WTC11 (cell line): ENCODE data around the gene ZNRF2. TPM values are rescaled to one million over a fixed set of nuclear protein-coding genes. Genes with fewer than 3 reads are reported as not detected.

ENCODE experiments used
- ATAC-seq: fragments of 200-7000 bp; cut with Tn5 transposase; 2 replicates; pipeline ENCODE4 v1.10.0; 2021; ENCODE audit warnings: mild to moderate bottlenecking, moderate library complexity
- CTCF ChIA-PET: fragments of 300-600 bp; sonication (Branson Sonifier 250); formaldehyde crosslinking; loops from one replicate; lab custom pipeline; 2021; ENCODE audit warnings: antibody characterized with exemption; lab: Charles Lee
- POLR2A ChIA-PET: fragments of 350-600 bp; sonication (Branson Sonifier 250); formaldehyde crosslinking; loops from one replicate; lab custom pipeline; 2021; ENCODE audit warnings: antibody characterized with exemption; lab: Charles Lee
- DNase-seq: peaks from one replicate; pipeline ENCODE4 v3.0.0; 2021; ENCODE audit warnings: low spot score
- H3K27ac Mint-ChIP-seq: 2 replicates; pipeline ENCODE4 v1.8.0; 2021; ENCODE audit warnings: mixed read lengths
- H3K27me3 Mint-ChIP-seq: 2 replicates; pipeline ENCODE4 v1.8.0; 2021; ENCODE audit warnings: low read depth, mild to moderate bottlenecking, moderate library complexity, mixed read lengths
- H3K36me3 Mint-ChIP-seq: 2 replicates; pipeline ENCODE4 v1.8.0; 2021; ENCODE audit warnings: mixed read lengths
- H3K4me1 Mint-ChIP-seq: 2 replicates; pipeline ENCODE4 v1.8.0; 2022; ENCODE audit warnings: mixed read lengths
- H3K4me3 Mint-ChIP-seq: 2 replicates; pipeline ENCODE4 v1.8.0; 2021; ENCODE audit warnings: mild to moderate bottlenecking, moderate library complexity, mixed read lengths
- H3K9me3 Mint-ChIP-seq: 2 replicates; pipeline ENCODE4 v1.8.0; 2021; ENCODE audit warnings: mixed read lengths
- ATF1 ChIP-seq: sonication (generic); formaldehyde crosslinking; IDR thresholded peaks from 2 replicates; pipeline ENCODE4 v1.8.1; 2023; ENCODE audit warnings: mild to moderate bottlenecking, moderate library complexity, missing genetic modification reagents
- CBFB ChIP-seq: sonication (generic); formaldehyde crosslinking; IDR thresholded peaks from 2 replicates; pipeline ENCODE4 v1.8.1; 2022; ENCODE audit warnings: mild to moderate bottlenecking, low read depth, missing genetic modification reagents
- ELF4 ChIP-seq: sonication (generic); formaldehyde crosslinking; IDR thresholded peaks from 2 replicates; pipeline ENCODE4 v1.8.1; 2022; ENCODE audit warnings: low read depth, mild to moderate bottlenecking, moderate library complexity, missing genetic modification reagents
- ETV6 ChIP-seq: sonication (generic); formaldehyde crosslinking; IDR thresholded peaks from 2 replicates; pipeline ENCODE4 v1.8.1; 2022; ENCODE audit warnings: mild to moderate bottlenecking, missing genetic modification reagents
- FOXK1 ChIP-seq: sonication (generic); formaldehyde crosslinking; IDR thresholded peaks from 2 replicates; pipeline ENCODE4 v1.8.0; 2022; ENCODE audit warnings: mild to moderate bottlenecking, moderate library complexity, missing genetic modification reagents
- JUN ChIP-seq: sonication (generic); formaldehyde crosslinking; IDR thresholded peaks from 2 replicates; pipeline ENCODE4 v1.8.0; 2023; ENCODE audit warnings: mild to moderate bottlenecking, missing genetic modification reagents
- MXD4 ChIP-seq: fragments of 250-450 bp; sonication (Bioruptor Pico); IDR thresholded peaks from 2 replicates; pipeline ENCODE4 v1.8.0; 2021; ENCODE audit warnings: mild to moderate bottlenecking, moderate library complexity, borderline replicate concordance
- NR2C2 ChIP-seq: sonication (generic); formaldehyde crosslinking; IDR thresholded peaks from 2 replicates; pipeline ENCODE4 v1.8.0; 2022; ENCODE audit warnings: mild to moderate bottlenecking, missing genetic modification reagents
- OVOL2 ChIP-seq: fragments of 250-450 bp; sonication (Bioruptor Pico); IDR thresholded peaks from 2 replicates; pipeline ENCODE4 v1.9.0; 2021; ENCODE audit warnings: mild to moderate bottlenecking, borderline replicate concordance
- PRRX2 ChIP-seq: fragments of 250-450 bp; sonication (Bioruptor Pico); IDR thresholded peaks from 2 replicates; pipeline ENCODE4 v1.8.0; 2021; ENCODE audit warnings: mild to moderate bottlenecking
- TEAD1 ChIP-seq: sonication (generic); formaldehyde crosslinking; IDR thresholded peaks from 2 replicates; pipeline ENCODE4 v1.8.0; 2022; ENCODE audit warnings: mild to moderate bottlenecking, missing genetic modification reagents
- ZNF138 ChIP-seq: sonication (generic); formaldehyde crosslinking; conservative IDR thresholded peaks from 2 replicates; pipeline ENCODE4 v1.8.1; 2022; ENCODE audit warnings: mild to moderate bottlenecking, moderate library complexity, missing genetic modification reagents
- ZNF232 ChIP-seq: sonication (generic); formaldehyde crosslinking; IDR thresholded peaks from 2 replicates; pipeline ENCODE4 v1.8.0; 2022; ENCODE audit warnings: mild to moderate bottlenecking, missing genetic modification reagents
- ZNF317 ChIP-seq: sonication (generic); formaldehyde crosslinking; IDR thresholded peaks from 2 replicates; pipeline ENCODE4 v1.8.1; 2023; ENCODE audit warnings: low read depth, mild to moderate bottlenecking, moderate library complexity, missing genetic modification reagents, borderline replicate concordance
- total RNA-seq: library from RNA; stranded (reverse); gene quantifications from 3 replicates; pipeline ENCODE4 v1.2.3, GENCODE V29; 2021
- TF ChIP-seq, protein P1 (sequence below): fragments of 250-450 bp; sonication (Bioruptor Pico); conservative IDR thresholded peaks from 2 replicates; pipeline ENCODE4 v1.9.0; 2021; ENCODE audit warnings: mild to moderate bottlenecking
- TF ChIP-seq, protein P2 (sequence below): sonication (generic); formaldehyde crosslinking; IDR thresholded peaks from 2 replicates; pipeline ENCODE4 v1.8.0; 2022; ENCODE audit warnings: mild to moderate bottlenecking, missing genetic modification reagents
- TF ChIP-seq, protein P3 (sequence below): sonication (generic); formaldehyde crosslinking; IDR thresholded peaks from 2 replicates; pipeline ENCODE4 v1.8.0; 2022; ENCODE audit warnings: mild to moderate bottlenecking, missing genetic modification reagents
- TF ChIP-seq, protein P4 (sequence below): fragments of 250-450 bp; sonication (Bioruptor Pico); IDR thresholded peaks from 2 replicates; pipeline ENCODE4 v2.1.2; 2022; ENCODE audit warnings: mild to moderate bottlenecking, moderate library complexity
- TF ChIP-seq, protein P5 (sequence below): sonication (generic); formaldehyde crosslinking; IDR thresholded peaks from 2 replicates; pipeline ENCODE4 v1.8.0; 2022; ENCODE audit warnings: mild to moderate bottlenecking, missing genetic modification reagents
- TF ChIP-seq, protein P6 (sequence below): sonication (generic); formaldehyde crosslinking; IDR thresholded peaks from 2 replicates; pipeline ENCODE4 v1.8.1; 2023; ENCODE audit warnings: mild to moderate bottlenecking, missing genetic modification reagents
- TF ChIP-seq, protein P7 (sequence below): sonication (generic); formaldehyde crosslinking; IDR thresholded peaks from 2 replicates; pipeline ENCODE4 v1.8.1; 2023; ENCODE audit warnings: mild to moderate bottlenecking, missing genetic modification reagents, moderate library complexity
- TF ChIP-seq, protein P8 (sequence below): sonication (generic); formaldehyde crosslinking; IDR thresholded peaks from 2 replicates; pipeline ENCODE4 v1.8.1; 2022; ENCODE audit warnings: mild to moderate bottlenecking, moderate library complexity, missing genetic modification reagents

Gene ZNRF2
- total RNA-seq, 1 experiment from 2014 or later = 18.2 TPM

DNA sequence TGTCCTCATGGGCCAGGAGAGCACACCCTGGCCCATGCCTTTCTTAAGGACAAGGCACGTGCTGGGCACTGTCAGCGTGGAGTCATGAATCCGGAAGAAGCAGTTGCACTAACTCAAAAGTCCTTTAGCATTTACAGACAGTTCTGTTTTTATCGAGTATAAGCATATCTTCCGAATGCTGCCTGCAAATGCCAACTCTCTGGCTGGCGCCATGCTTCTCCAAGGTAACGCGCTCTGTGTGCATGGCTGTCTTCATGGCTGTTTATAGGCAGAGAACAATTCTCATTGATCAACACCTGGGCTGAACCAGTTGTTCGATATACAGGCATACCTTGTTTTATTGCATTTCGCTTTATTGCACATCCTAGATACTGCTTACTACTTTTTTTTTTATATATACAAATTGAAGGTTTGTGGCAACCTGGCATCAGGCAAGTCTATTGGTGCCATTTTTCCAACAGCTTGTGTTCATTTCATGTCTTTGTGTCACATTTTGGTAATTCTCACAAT is 28.0 kb upstream of the ZNRF2 start:
- TF ChIP-seq ELF4 (CRISPR knock-in tag) = no peak
- TF ChIP-seq, protein P1, sequence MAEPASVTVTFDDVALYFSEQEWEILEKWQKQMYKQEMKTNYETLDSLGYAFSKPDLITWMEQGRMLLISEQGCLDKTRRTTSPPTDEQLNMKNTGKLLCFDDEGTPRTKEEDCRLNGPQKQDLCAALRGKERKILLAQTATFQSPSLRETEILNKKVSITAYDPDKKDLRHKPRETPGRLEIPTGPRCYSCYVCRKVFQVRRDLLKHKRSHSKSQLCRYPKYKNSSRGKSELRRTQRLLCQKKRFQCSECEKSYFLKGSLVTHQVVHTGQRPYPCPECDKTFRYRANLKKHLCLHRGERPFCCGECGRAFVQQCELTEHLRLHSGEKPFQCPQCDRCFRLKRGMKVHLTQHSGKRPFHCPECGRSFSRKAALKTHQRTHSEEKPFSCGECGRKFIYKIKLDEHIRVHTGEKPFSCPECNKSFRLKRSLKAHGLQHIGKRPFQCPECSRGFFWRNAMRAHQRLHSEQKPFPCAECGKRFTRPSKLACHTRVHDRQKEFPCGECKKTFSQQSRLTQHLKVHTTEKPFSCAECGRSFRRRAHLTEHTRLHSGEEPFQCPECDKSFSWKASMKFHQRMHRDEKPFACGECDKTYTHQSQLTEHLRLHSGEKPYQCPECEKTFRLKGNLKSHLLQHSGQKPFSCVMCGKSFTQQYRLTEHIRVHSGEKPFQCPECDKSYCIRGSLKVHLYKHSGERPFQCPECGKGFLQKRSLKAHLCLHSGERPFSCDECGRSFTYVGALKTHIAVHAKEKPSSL (CRISPR knock-in tag) = no peak
- no peak for TF ChIP-seq JUN (CRISPR knock-in tag)
- no peak for TF ChIP-seq CBFB
- TF ChIP-seq ZNF317 (CRISPR knock-in tag) = no peak
- TF ChIP-seq ZNF232 (CRISPR knock-in tag) = no peak
- TF ChIP-seq, protein P2, sequence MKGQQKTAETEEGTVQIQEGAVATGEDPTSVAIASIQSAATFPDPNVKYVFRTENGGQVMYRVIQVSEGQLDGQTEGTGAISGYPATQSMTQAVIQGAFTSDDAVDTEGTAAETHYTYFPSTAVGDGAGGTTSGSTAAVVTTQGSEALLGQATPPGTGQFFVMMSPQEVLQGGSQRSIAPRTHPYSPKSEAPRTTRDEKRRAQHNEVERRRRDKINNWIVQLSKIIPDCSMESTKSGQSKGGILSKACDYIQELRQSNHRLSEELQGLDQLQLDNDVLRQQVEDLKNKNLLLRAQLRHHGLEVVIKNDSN (CRISPR knock-in tag) = no peak
- TF ChIP-seq OVOL2 = no peak
- TF ChIP-seq, protein P3, sequence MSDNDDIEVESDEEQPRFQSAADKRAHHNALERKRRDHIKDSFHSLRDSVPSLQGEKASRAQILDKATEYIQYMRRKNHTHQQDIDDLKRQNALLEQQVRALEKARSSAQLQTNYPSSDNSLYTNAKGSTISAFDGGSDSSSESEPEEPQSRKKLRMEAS (CRISPR knock-in tag) = no peak
- TF ChIP-seq, protein P4, sequence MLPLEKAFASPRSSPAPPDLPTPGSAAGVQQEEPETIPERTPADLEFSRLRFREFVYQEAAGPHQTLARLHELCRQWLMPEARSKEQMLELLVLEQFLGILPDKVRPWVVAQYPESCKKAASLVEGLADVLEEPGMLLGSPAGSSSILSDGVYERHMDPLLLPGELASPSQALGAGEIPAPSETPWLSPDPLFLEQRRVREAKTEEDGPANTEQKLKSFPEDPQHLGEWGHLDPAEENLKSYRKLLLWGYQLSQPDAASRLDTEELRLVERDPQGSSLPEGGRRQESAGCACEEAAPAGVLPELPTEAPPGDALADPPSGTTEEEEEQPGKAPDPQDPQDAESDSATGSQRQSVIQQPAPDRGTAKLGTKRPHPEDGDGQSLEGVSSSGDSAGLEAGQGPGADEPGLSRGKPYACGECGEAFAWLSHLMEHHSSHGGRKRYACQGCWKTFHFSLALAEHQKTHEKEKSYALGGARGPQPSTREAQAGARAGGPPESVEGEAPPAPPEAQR = no peak
- TF ChIP-seq NR2C2 (CRISPR knock-in tag) = no peak
- TF ChIP-seq, all 79 proteins: peak for 0
- Mint-ChIP-seq H3K9me3 (no peaks in the 10 kb centered on the region), H3K27ac (no peak overlapping the region), H3K36me3 (no peaks in the 10 kb centered on the region), H3K27me3 (no peaks in the 10 kb centered on the region), H3K4me1 (no peaks in the 10 kb centered on the region), H3K4me3 (no peak overlapping the region)
- DNase-seq (no peak), ATAC-seq (no peak)
- ChIA-PET CTCF (interaction anchor here (0.7 to 1.2 kb wide), 2 partner anchors 12 to 131 kb away, joined by 3 to 4 read pairs; no protein-coding TSS in a partner anchor), POLR2A (interaction anchor here (0.7 kb wide), 1 partner anchor 274 kb away, joined by 3 read pairs; no protein-coding TSS in a partner anchor)

DNA sequence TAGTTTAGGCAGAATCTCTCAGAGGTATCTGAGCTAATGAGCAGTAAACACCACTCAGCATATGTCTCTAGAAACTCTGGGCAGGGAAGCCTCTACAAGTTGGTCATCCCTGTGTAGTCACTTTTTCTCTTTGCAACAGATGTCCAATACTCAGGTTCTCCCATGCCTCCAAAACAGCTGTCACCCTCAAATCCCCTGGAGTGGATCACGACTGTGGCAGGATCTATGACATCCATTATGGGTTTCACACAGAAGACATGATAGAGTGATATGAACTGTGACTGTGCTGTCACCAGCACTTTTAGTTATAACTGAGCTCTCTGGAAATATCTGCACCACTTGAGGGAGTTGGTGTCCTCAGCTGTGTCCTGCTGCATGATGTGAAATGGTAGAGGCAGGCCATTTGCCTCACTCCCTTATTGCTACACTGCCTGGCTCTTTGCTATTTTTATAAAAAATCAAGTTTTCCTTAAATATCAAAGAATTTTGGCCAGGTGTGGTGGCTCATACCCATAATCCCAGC is 24.1 kb upstream of the ZNRF2 start:
- ChIA-PET CTCF (no interaction called here), POLR2A (no interaction called here)
- ATAC-seq (no peak), DNase-seq (no peak)
- Mint-ChIP-seq H3K27me3 (no peaks in the 10 kb centered on the region), H3K36me3 (no peaks in the 10 kb centered on the region), H3K27ac (no peak overlapping the region), H3K9me3 (no peaks in the 10 kb centered on the region), H3K4me3 (no peak overlapping the region), H3K4me1 (peaks cover 4% of the 10 kb centered on the region)
- no peak for TF ChIP-seq ETV6 (CRISPR knock-in tag)
- no peak for TF ChIP-seq MXD4 (CRISPR knock-in tag)
- TF ChIP-seq, protein P5, sequence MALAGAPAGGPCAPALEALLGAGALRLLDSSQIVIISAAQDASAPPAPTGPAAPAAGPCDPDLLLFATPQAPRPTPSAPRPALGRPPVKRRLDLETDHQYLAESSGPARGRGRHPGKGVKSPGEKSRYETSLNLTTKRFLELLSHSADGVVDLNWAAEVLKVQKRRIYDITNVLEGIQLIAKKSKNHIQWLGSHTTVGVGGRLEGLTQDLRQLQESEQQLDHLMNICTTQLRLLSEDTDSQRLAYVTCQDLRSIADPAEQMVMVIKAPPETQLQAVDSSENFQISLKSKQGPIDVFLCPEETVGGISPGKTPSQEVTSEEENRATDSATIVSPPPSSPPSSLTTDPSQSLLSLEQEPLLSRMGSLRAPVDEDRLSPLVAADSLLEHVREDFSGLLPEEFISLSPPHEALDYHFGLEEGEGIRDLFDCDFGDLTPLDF = no peak
- TF ChIP-seq, protein P6, sequence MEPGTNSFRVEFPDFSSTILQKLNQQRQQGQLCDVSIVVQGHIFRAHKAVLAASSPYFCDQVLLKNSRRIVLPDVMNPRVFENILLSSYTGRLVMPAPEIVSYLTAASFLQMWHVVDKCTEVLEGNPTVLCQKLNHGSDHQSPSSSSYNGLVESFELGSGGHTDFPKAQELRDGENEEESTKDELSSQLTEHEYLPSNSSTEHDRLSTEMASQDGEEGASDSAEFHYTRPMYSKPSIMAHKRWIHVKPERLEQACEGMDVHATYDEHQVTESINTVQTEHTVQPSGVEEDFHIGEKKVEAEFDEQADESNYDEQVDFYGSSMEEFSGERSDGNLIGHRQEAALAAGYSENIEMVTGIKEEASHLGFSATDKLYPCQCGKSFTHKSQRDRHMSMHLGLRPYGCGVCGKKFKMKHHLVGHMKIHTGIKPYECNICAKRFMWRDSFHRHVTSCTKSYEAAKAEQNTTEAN (CRISPR knock-in tag) = no peak
- no peak for TF ChIP-seq TEAD1
- TF ChIP-seq ATF1 = no peak
- TF ChIP-seq PRRX2 (CRISPR knock-in tag) = no peak
- no peak for TF ChIP-seq FOXK1 (CRISPR knock-in tag)
- TF ChIP-seq, protein P7, sequence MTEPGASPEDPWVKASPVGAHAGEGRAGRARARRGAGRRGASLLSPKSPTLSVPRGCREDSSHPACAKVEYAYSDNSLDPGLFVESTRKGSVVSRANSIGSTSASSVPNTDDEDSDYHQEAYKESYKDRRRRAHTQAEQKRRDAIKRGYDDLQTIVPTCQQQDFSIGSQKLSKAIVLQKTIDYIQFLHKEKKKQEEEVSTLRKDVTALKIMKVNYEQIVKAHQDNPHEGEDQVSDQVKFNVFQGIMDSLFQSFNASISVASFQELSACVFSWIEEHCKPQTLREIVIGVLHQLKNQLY = no peak
- TF ChIP-seq, protein P8, sequence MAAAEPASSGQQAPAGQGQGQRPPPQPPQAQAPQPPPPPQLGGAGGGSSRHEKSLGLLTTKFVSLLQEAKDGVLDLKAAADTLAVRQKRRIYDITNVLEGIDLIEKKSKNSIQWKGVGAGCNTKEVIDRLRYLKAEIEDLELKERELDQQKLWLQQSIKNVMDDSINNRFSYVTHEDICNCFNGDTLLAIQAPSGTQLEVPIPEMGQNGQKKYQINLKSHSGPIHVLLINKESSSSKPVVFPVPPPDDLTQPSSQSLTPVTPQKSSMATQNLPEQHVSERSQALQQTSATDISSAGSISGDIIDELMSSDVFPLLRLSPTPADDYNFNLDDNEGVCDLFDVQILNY (CRISPR knock-in tag) = no peak
- TF ChIP-seq ZNF138 (CRISPR knock-in tag) = no peak
